CD8-positive, alpha-beta memory T cell (primary cell): ENCODE measurements around the gene ASAH2. TPM values are rescaled to one million over a fixed set of nuclear protein-coding genes. Genes with fewer than 3 reads are reported as not detected.

Experiments
- CTCF ChIA-PET: fragments of 350-600 bp; sonication (Branson Sonifier 250); formaldehyde crosslinking; loops from one replicate; lab custom pipeline; 2021; ENCODE audit warnings: antibody characterized with exemption; lab: Charles Lee
- POLR2A ChIA-PET: fragments of 350-600 bp; sonication (Branson Sonifier 250); formaldehyde crosslinking; loops from one replicate; lab custom pipeline; 2021; ENCODE audit warnings: antibody characterized with exemption; lab: Charles Lee
- DNase-seq, 5 donors: peaks; one replicate each; pipeline versions ENCODE4 v3.0.0 to v3.0.0-alpha.2; 2020 to 2022; ENCODE audit warnings: mixed read lengths in 1 of 5
- H3K27ac ChIP-seq: one replicate; pipeline ENCODE4 v1.7.0; 2013; ENCODE audit warnings: low read depth, mild to moderate bottlenecking, low read length, moderate library complexity
- H3K27me3 ChIP-seq: 2 replicates; pipeline ENCODE4 v1.7.0; 2013; ENCODE audit warnings: low read length, mild to moderate bottlenecking; ENCODE audit not compliant: insufficient read depth, poor library complexity, severe bottlenecking
- H3K36me3 ChIP-seq: 2 replicates; pipeline ENCODE4 v1.7.0; 2013; ENCODE audit warnings: mild to moderate bottlenecking, low read length, moderate library complexity; ENCODE audit not compliant: insufficient read depth
- H3K4me1 ChIP-seq: 2 replicates; pipeline ENCODE4 v1.7.0; 2013; ENCODE audit warnings: mild to moderate bottlenecking, low read length, moderate library complexity; ENCODE audit not compliant: insufficient read depth
- H3K4me3 ChIP-seq: 2 replicates; pipeline ENCODE4 v1.7.0; 2013; ENCODE audit warnings: mild to moderate bottlenecking, low read length
- H3K9me3 ChIP-seq: 2 replicates; pipeline ENCODE4 v1.7.0; 2013; ENCODE audit warnings: mild to moderate bottlenecking, low read length
- H3K27ac Mint-ChIP-seq, 8 donors: one replicate each; pipeline ENCODE4 v1.8.0; 2020 to 2021; ENCODE audit warnings: mixed read lengths in 8 of 8, mild to moderate bottlenecking in 6 of 8, inconsistent platforms in 3 of 8, moderate library complexity in 3 of 8
- H3K27me3 Mint-ChIP-seq, 2 donors: one replicate each; pipeline ENCODE4 v1.8.0; 2020 to 2021; ENCODE audit warnings: mixed read lengths in 2 of 2, mild to moderate bottlenecking in 1 of 2, moderate library complexity in 1 of 2
- H3K36me3 Mint-ChIP-seq, 3 donors: one replicate each; pipeline ENCODE4 v1.8.0; 2020 to 2021; ENCODE audit warnings: mixed read lengths in 3 of 3, inconsistent platforms in 1 of 3, mild to moderate bottlenecking in 1 of 3
- H3K4me1 Mint-ChIP-seq, 3 donors: one replicate each; pipeline ENCODE4 v1.8.0; 2020 to 2021; ENCODE audit warnings: mixed read lengths in 3 of 3, inconsistent platforms in 1 of 3, mild to moderate bottlenecking in 1 of 3
- H3K4me3 Mint-ChIP-seq, 7 donors: one replicate each; pipeline ENCODE4 v1.8.0; 2020 to 2021; ENCODE audit warnings: mixed read lengths in 7 of 7, mild to moderate bottlenecking in 6 of 7, moderate library complexity in 4 of 7, inconsistent platforms in 2 of 7
- H3K9me3 Mint-ChIP-seq, 5 donors: one replicate each; pipeline ENCODE4 v1.8.0; 2020 to 2022; ENCODE audit warnings: mixed read lengths in 5 of 5, mild to moderate bottlenecking in 3 of 5, moderate library complexity in 2 of 5, inconsistent platforms in 1 of 5
- polyA plus RNA-seq: library from polyadenylated mRNA; unstranded; fragments of 300-500 nt; fragmentation: Illumina TruSeq; gene quantifications from one replicate; pipeline ENCODE4 v1.2.3, GENCODE V29; 2021
- total RNA-seq, 2 experiments: library from RNA; stranded (reverse); gene quantifications; one replicate each; pipeline ENCODE4 v1.2.3, GENCODE V29; 2021

Gene ASAH2
- total and polyA plus RNA-seq, 3 experiments from 2014 or later, result 0.94 to 5.4 (median 3.2) TPM

GRCh38 chr10:50286996-50287803 is 35.9 kb upstream of the ASAH2 start:
- no peaks in the 10 kb centered on the region for H3K4me1 Mint-ChIP-seq
- H3K27me3 Mint-ChIP-seq, result peaks cover 3 to 19% of the 10 kb centered on the region in 2 donors
- H3K36me3 Mint-ChIP-seq, result no peaks in the 10 kb centered on the region
- H3K4me3 ChIP-seq, result no peak overlapping the region
- H3K27ac Mint-ChIP-seq, result no peak overlapping the region
- no peaks in the 10 kb centered on the region for H3K4me1 ChIP-seq
- ChIA-PET CTCF (no interaction called here), POLR2A (no interaction called here)
- H3K4me3 Mint-ChIP-seq, result no peak overlapping the region
- H3K27me3 ChIP-seq, result no peaks in the 10 kb centered on the region
- no peak for DNase-seq
- H3K9me3 Mint-ChIP-seq, result no peaks in the 10 kb centered on the region
- H3K9me3 ChIP-seq, result no peaks in the 10 kb centered on the region
- no peak overlapping the region for H3K27ac ChIP-seq
- H3K36me3 ChIP-seq, result no peaks in the 10 kb centered on the region

- CTCF ChIA-PET, result no interaction called here
Observed at GRCh38 chr10:50286517-50286916, 35.2 kb upstream of the ASAH2 start.

GRCh38 chr10:50281967-50282522 is 30.7 kb upstream of the ASAH2 start:
- H3K9me3 ChIP-seq, result no peaks in the 10 kb centered on the region
- no peaks in the 10 kb centered on the region for H3K4me1 Mint-ChIP-seq

More at GRCh38 chr10:50286517-50286916, 35.2 kb upstream of the ASAH2 start:
- no peaks in the 10 kb centered on the region for H3K4me1 Mint-ChIP-seq
- no peak overlapping the region for H3K27ac Mint-ChIP-seq
- H3K27me3 Mint-ChIP-seq, result peaks cover 6 to 25% of the 10 kb centered on the region in 2 donors
- H3K36me3 Mint-ChIP-seq, result no peaks in the 10 kb centered on the region
- no peak overlapping the region for H3K4me3 Mint-ChIP-seq
- Histone ChIP-seq H3K4me1 (no peaks in the 10 kb centered on the region), H3K36me3 (no peaks in the 10 kb centered on the region), H3K27ac (no peak overlapping the region), H3K4me3 (no peak overlapping the region), H3K9me3 (no peaks in the 10 kb centered on the region), H3K27me3 (no peaks in the 10 kb centered on the region)
- H3K9me3 Mint-ChIP-seq, result no peaks in the 10 kb centered on the region
- POLR2A ChIA-PET, result no interaction called here
- DNase-seq, result no peak

GRCh38 chr10:50281210-50281966 is 30.1 kb upstream of the ASAH2 start:
- no peak overlapping the region for H3K27ac ChIP-seq
- H3K36me3 Mint-ChIP-seq, result no peaks in the 10 kb centered on the region
- no peak for DNase-seq
- no peak overlapping the region for H3K4me3 ChIP-seq
- H3K27ac Mint-ChIP-seq, result no peak overlapping the region
- no peaks in the 10 kb centered on the region for H3K27me3 ChIP-seq
- H3K4me1 Mint-ChIP-seq, result no peaks in the 10 kb centered on the region
- peaks cover 8 to 67% of the 10 kb centered on the region in 2 donors for H3K27me3 Mint-ChIP-seq
- ChIA-PET POLR2A (no interaction called here), CTCF (no interaction called here)
- no peaks in the 10 kb centered on the region for H3K9me3 Mint-ChIP-seq
- H3K4me3 Mint-ChIP-seq, result no peak overlapping the region
- H3K4me1 ChIP-seq, result no peaks in the 10 kb centered on the region
- no peaks in the 10 kb centered on the region for H3K9me3 ChIP-seq
- no peaks in the 10 kb centered on the region for H3K36me3 ChIP-seq

More at GRCh38 chr10:50281967-50282522, 30.7 kb upstream of the ASAH2 start:
- no peak overlapping the region for H3K27ac Mint-ChIP-seq
- ChIA-PET POLR2A (no interaction called here), CTCF (no interaction called here)
- H3K4me3 Mint-ChIP-seq, result no peak overlapping the region
- peaks cover 6 to 61% of the 10 kb centered on the region in 2 donors for H3K27me3 Mint-ChIP-seq
- no peaks in the 10 kb centered on the region for H3K9me3 Mint-ChIP-seq
- H3K4me3 ChIP-seq, result no peak overlapping the region
- H3K36me3 ChIP-seq, result no peaks in the 10 kb centered on the region
- no peaks in the 10 kb centered on the region for H3K36me3 Mint-ChIP-seq
- H3K4me1 ChIP-seq, result no peaks in the 10 kb centered on the region
- H3K27me3 ChIP-seq, result no peaks in the 10 kb centered on the region
- DNase-seq, result no peak
- H3K27ac ChIP-seq, result no peak overlapping the region

GRCh38 chr10:50280049-50280841 is 28.9 kb upstream of the ASAH2 start:
- no peak for DNase-seq
- no peaks in the 10 kb centered on the region for H3K27me3 ChIP-seq
- H3K27ac ChIP-seq, result no peak overlapping the region
- H3K27ac Mint-ChIP-seq, result no peak overlapping the region
- no peaks in the 10 kb centered on the region for H3K9me3 Mint-ChIP-seq
- no peak overlapping the region for H3K4me3 ChIP-seq
- H3K9me3 ChIP-seq, result no peaks in the 10 kb centered on the region
- H3K4me3 Mint-ChIP-seq, result no peak overlapping the region
- CTCF ChIA-PET, result no interaction called here
- H3K27me3 Mint-ChIP-seq, result peaks cover 8 to 74% of the 10 kb centered on the region in 2 donors
- H3K4me1 Mint-ChIP-seq, result no peaks in the 10 kb centered on the region
- no peaks in the 10 kb centered on the region for H3K36me3 ChIP-seq
- POLR2A ChIA-PET, result no interaction called here
- no peaks in the 10 kb centered on the region for H3K36me3 Mint-ChIP-seq
- H3K4me1 ChIP-seq, result no peaks in the 10 kb centered on the region

- CTCF ChIA-PET, result no interaction called here
- POLR2A ChIA-PET, result no interaction called here
- peaks cover 8 to 71% of the 10 kb centered on the region in 2 donors for H3K27me3 Mint-ChIP-seq
Observed at GRCh38 chr10:50279489-50279888, 28.2 kb upstream of the ASAH2 start.

GRCh38 chr10:50275650-50276235 is 24.4 kb upstream of the ASAH2 start:
- ChIA-PET CTCF (interaction anchor here (1.0 to 1.6 kb wide), 6 partner anchors 9 to 681 kb away, joined by 3 read pairs; no protein-coding TSS in a partner anchor), POLR2A (no interaction called here)
- H3K27ac Mint-ChIP-seq, result no peak overlapping the region
- no peaks in the 10 kb centered on the region for H3K4me1 ChIP-seq
- H3K27ac ChIP-seq, result no peak overlapping the region
- no peaks in the 10 kb centered on the region for H3K9me3 ChIP-seq
- H3K9me3 Mint-ChIP-seq, result no peaks in the 10 kb centered on the region
- H3K4me3 ChIP-seq, result no peak overlapping the region
- H3K27me3 ChIP-seq, result no peaks in the 10 kb centered on the region
- peaks cover 2 to 41% of the 10 kb centered on the region in 2 donors for H3K27me3 Mint-ChIP-seq
- no peak overlapping the region for H3K4me3 Mint-ChIP-seq
- no peaks in the 10 kb centered on the region for H3K36me3 Mint-ChIP-seq
- peak in 2 of 5 donors; percentile 9 to 49 for DNase-seq
- no peaks in the 10 kb centered on the region for H3K4me1 Mint-ChIP-seq
- H3K36me3 ChIP-seq, result no peaks in the 10 kb centered on the region

More at GRCh38 chr10:50279489-50279888, 28.2 kb upstream of the ASAH2 start:
- no peaks in the 10 kb centered on the region for H3K4me1 ChIP-seq
- H3K27me3 ChIP-seq, result no peaks in the 10 kb centered on the region
- H3K4me3 Mint-ChIP-seq, result no peak overlapping the region
- no peak overlapping the region for H3K27ac ChIP-seq
- no peaks in the 10 kb centered on the region for H3K9me3 ChIP-seq
- no peaks in the 10 kb centered on the region for H3K4me1 Mint-ChIP-seq
- no peaks in the 10 kb centered on the region for H3K36me3 Mint-ChIP-seq
- DNase-seq, result no peak
- no peaks in the 10 kb centered on the region for H3K36me3 ChIP-seq
- H3K27ac Mint-ChIP-seq, result no peak overlapping the region
- H3K9me3 Mint-ChIP-seq, result no peaks in the 10 kb centered on the region
- no peak overlapping the region for H3K4me3 ChIP-seq
